NCI-H128 (cell line): ENCODE measurements around the gene RTN4IP1.

Experiments used
- DNase-seq: peaks from one replicate; lab custom pipeline; 2025; ENCODE audit not compliant: unreplicated experiment; lab: John Stamatoyannopoulos, UW

Gene RTN4IP1, protein sequence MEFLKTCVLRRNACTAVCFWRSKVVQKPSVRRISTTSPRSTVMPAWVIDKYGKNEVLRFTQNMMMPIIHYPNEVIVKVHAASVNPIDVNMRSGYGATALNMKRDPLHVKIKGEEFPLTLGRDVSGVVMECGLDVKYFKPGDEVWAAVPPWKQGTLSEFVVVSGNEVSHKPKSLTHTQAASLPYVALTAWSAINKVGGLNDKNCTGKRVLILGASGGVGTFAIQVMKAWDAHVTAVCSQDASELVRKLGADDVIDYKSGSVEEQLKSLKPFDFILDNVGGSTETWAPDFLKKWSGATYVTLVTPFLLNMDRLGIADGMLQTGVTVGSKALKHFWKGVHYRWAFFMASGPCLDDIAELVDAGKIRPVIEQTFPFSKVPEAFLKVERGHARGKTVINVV

DNA sequence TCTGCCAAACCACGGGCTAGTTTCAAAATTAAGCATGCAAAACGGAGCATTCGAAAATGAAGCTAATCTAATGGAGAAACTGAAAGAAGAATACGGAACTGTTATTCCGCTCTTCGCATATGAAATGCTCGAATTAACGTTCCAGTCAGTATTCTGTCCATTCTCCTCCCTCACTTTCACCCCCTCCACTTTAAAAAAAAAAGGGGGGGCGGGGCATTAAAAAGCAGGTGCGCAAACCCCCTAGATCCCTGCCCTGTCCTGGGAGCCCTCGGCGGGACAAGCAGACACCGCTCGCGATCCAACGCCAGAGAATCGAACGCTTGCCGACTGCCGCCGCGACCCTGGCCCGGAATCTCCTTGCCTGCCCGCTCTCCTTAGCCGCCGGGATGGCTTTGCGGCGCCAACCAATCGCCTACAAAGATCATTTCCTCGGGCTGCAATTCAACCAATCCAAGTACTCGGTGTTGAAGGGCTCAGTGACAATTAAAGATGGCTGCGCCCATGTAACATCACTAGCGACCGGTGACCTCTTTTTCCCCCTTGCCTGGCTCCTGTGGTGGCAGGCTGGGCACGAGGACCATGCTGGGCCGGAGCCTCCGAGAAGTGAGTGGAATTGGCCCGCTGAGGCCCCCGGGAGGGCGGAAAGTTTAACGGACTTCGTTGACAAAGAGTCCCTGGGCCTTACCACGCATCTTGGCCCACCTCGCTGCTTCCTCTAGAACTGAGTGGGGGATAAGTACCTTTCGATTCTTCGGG is at the start of gene RTN4IP1, which contains the start of gene QRSL1:
Gene RTN4IP1, minus strand, starts transcription at position 396 of the 756 bp plus-strand sequence. CDS start 477 bp downstream, outside the sequence.
Gene QRSL1, plus strand, starts transcription at position 476 of the 756 bp plus-strand sequence. Its CDS starts 104 bp downstream, at position 580.
- peak; percentile 75 for DNase-seq

DNA sequence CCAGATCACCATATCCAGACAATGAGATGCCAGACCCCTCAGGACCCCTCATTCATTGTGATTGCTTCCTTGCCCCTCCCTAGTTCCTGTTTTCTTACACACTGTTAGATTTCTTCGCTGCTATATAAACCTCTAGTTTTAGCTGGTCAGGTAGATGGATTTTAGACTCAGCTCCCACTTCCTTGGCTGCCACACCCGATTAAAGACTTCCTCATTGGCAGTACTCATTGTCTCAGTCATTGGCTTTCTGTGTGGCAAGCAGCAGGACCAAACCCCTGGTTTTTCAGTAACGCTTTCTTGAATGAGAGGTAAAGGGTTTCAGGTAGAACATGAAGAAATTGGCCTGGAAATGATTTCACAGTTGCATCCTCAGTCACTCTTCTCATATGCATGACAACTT is 48.0 kb upstream of the RTN4IP1 start:
- no peak for DNase-seq

DNA sequence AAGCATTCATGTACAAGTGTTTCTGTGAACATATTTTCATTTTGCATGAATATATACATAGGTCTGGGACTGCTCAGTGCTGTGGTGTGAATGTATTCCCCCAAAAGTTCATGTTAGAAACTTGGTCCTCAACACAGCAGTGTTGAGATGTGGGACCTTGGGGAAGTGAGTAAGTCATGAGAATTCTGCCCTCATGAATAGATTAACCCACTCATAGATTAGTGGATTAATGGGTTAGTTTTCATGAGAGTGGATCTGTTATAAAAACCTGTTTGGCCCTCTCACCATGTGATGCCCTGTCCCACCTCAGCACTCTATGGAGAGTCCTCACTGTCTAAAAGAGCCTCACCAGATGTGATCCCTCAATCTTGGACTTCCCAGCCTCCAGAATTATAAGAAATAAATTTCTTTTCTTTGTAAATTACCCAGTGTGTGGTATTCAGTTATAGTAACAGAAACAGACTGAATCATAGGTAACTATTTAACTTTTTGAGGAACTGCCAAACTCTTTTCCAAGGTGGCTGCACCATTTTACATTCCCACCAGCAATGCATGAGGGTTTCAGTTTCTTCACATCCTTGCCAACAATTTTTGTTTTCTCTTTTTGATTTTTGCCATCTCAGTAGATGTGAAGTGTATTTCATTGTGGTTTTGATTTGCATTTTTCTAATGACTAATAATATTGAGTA is 45.4 kb upstream of the RTN4IP1 start:
- no peak for DNase-seq

DNA sequence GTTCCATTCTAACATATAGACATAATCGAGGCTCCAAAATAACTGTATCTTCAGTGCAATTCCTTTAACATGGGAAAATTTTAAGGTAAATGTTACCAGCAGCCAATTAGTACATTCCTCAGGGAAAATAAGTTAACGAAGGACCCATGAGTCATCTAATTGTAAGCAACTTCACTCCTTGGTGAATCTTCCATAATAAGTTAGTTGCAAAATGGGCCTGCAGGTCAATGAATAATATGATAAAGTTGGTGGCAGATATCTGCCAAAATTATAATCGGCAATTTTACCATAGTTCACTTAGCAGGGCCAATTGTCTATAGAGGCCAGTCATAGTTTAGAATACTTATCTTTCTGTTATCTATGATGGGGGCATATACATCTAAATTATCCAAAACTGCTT is 42.4 kb upstream of the RTN4IP1 start:
- no peak for DNase-seq

DNA sequence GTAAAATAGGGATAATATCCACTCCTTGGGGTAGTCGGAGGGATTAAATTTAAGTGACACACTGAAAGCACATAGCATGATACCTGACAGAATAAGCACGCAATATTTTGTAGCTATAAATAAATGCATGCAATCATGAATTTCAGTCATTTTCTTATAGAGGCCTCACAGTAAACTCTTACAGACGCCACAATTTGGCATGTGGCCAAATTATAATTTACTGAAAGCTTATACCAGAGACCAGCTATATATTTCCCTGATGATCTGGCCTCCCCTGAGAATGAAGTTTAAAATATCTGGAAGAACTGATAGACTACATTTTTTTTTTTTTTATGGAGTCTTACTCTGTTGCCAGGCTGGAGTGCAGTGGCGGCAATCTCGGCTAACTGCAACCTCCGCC is 40.9 kb upstream of the RTN4IP1 start:
- DNase-seq, result no peak

DNA sequence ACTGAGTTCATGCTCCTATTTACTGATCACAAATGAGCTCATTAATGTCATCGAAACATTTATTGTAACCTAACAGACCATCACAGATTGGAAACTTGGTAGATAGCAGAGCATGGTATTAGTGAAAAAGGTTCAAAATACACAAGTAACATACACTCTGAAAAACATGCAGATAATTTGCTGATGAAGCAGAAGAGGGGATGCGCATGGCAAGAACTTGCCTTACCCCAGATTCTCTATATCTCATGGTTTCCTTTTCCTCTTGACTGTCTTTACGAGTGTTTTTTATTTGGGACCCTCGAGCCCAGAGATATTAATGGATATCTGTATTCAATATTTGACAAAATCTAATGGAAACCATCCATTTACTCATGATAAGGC is 37.7 kb upstream of the RTN4IP1 start:
- DNase-seq, result no peak

DNA sequence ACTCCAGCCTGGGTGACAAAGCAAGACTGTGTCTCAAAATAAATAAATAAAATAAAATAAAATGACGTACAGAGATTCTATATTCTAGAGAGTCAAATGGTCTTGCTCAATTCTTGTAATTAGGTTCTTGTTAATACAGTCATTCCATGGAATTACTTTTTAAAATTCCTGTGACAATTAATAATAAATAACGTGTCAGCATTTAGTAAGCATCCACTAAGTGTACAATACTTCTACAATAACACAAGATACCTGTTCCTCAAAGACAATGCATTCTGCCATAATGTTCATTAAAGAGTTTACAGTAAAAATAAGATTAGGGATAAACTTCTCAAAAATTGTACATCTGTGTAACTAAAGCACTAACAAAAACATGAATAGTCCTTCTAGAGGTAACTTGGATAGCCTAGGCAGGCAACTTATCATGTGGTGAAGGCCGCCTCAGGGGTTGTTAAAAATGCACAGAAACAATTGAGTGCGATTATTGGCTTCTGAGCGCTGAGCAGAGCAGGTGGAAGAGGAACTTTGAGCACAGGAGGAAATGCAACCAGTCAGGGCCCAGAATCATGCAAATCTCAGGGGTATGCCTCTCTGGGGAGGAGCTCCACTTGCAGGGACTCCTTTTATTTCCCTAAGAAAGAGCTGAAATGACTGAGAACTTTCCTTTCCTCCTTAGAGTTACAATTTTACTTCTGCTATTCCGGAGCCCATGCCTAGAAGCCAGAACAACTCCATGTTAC is 37.2 kb upstream of the RTN4IP1 start:
- DNase-seq, result no peak

DNA sequence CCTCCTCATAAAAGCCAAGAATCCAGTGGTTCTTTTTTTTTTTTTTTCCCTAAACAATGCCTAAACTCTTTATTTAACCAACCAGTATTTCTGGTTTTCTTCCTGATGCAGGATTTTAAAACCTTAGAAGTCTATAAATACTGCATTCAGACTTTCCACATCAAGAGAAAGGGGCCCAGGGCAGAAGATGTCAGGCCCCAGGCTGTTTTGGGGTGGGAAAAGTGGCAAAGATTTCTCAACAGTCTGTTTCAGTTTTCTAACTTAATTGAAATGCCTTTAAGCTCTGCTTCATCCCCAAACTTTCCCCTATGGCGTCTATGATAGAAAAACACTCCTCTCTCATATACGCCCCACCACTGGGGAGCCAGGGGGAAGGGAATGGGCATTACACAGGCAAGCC is 33.2 kb upstream of the RTN4IP1 start:
- DNase-seq, result no peak

DNA sequence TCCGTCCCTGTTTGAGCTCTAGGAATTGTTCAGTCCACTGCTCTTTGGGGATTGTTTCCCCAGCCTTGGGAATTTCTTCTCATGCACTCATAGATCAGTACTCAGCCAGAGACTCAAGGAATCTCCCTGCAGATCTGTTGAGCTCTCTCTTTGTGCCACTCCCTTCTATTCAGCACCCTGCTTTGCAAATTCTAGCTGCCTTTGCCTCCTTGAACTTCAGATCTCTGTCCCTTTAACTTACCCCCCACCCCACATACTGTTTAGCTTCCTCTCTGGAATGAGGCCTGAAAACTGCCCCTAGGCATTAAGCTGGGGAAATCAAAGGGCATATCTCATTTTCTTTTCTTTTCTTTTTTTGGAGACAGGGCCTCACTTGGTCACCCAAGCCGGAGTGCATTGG is 30.6 kb upstream of the RTN4IP1 start:
- DNase-seq, result no peak

DNA sequence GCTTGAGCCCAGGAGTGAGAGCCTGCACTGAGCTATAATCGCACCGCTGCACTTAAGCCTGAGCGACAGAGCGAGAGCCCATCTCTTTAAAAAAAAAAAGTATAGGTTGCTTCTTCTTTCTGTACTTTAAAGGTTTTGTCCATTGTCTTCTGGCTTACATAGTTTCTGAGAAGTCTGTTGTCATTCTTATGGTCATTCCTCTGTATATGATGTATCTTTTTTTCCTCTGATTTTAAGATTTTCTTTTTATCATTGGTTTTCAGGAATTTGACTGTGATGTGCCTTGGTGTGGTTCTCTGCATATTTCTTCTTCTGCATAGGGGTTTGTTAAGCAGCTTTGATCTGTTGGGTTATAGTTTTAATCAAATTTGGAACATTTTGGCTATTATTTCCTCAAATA is 29.2 kb upstream of the RTN4IP1 start:
- DNase-seq, result no peak

DNA sequence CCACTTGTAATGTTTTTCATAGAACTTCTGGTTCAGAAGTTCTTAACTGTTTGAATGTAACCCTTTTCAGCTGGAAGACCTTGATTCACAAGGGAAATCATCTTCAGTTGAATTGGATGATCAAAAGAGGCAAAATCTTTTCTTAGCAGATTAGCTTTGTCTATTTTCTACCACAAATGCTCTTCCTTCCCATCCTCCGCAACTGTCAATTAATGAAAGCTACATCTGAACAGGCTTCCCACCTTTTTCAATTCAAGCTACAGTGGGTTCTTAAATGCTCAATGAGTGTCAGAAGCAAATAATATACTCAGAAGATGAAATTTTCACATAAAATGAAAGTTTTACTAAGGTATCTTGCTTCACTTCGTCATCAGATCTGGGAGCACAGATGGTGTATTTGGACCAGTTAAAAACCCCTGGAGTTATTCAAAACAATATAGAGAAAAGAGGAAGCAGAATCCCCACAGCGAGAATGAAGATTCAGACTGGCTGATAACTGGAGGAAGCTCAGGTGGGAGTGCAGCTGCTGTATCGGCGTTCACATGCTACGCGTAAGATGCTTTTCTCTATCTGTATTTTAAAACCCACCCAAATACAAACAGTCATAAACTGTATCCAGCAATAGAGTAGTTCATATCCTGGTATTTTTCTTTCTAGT is 19.5 kb upstream of the RTN4IP1 start:
- no peak for DNase-seq

DNA sequence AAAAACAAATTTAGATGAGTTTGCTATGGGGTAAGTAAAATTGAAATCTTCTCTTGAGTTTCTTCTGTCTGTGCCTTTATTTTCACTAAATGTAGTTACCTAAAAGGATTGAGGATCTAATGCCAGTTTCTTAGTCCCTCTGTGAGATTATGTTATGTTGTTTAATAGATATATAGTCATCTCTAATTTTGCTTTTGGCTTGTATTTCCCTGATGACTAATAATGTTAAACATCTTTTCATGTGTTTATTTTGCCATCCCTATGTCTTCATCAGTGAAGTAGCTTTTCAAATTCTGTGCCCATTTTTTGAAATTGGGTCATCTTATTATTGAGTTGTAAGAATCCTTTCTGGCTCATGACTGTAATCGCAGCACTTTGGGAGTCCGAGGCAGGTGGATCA is 13.8 kb upstream of the RTN4IP1 start:
- no peak for DNase-seq

DNA sequence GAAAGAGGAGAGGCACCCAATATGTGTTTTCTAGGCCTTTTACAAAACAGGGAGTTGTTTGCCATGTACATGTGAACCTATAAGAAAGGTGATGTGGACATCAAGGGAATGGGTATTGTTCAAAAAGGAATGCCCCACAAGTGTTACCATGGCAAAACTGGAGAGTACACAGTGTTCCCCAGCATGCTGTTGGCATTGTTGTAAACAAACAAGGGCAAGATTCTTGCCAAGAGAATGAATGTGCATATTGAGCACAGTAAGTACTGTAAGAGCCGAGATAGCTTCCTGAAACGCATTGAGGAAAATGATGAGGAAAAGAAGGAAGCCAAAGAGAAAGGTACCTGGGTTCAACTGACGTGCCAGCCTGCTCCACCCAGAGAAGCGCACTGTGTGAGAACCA is 13.2 kb upstream of the RTN4IP1 start:
- no peak for DNase-seq

DNA sequence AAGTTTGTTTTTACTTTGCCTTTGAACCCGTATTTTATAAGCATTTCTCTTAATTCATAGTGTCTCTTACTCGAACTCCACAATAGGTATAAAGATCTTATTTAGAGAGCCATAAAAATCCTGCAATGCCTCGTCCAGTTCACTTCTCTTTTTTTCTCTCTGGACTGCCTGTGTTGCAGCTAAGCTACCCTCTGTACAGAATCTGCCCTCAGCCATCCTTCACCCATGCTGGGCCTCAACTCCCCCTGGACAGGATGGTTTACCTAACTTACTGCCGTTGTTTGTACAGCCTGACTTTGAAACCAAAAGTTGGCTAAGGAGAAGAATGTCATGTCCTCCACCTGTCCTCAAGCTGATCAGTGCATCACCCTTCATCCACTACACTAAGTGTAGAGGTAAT is 10.5 kb upstream of the RTN4IP1 start:
- no peak for DNase-seq

DNA sequence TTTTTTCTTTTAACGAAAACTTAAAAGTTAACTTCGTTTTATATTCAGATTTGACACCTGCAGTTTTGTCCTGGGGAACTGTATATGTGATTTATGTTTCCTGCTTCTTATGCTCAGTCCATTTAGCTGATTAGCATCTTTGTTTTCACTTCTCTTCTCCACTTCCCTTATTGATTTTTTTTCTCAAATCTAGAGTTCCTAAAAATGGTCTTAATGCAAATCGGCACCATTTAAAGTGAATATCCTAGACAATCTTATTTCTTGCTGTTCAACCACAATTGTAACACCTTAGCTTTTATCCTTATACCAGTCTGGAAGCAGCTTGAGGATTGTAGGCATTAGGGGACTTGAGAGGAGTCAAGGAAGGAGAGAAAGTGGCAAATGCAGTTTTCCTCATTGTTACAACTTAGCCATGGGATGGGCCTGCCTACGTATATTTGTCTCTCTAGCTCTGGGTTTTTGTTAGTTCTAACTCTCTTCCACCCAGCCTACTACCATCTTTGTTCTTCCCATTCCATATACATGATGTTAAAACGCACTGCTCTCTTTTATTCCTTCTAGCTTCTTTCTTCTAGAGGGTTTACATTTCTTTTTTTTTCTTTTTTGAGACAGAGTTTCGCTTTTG is 8.5 kb upstream of the RTN4IP1 start:
- no peak for DNase-seq

DNA sequence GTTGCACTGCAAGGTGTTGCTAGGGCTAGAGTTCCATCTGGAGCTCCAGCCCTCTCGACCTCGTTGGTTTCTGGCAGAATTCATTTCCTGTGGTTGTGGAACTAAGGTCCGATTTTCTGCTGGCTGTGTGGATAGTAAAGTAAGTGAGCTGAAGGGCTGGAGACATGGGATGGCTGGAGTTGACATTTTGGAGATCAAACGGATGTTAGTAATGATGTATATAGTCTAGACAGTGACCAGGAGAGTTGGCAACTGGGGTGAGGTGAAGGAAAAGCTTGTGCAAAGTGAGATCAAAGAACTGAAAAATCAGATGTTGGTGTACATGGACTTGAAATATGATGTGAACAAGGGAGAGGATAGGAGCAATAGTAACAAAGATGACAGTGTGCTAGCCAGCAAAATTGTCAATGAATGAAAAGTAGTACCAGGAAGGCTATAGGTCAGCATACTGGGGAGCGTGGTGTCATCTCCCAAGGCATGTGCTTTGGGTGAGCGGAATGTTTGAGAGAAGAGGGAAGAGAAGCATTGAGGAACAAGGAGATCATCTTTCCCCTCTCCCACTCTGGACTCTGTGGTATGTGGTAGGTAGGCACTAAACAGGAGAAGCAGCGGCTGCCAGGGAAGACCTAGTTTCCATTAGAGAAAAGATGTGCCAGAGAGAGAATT is 7.9 kb upstream of the RTN4IP1 start:
- DNase-seq, result no peak

DNA sequence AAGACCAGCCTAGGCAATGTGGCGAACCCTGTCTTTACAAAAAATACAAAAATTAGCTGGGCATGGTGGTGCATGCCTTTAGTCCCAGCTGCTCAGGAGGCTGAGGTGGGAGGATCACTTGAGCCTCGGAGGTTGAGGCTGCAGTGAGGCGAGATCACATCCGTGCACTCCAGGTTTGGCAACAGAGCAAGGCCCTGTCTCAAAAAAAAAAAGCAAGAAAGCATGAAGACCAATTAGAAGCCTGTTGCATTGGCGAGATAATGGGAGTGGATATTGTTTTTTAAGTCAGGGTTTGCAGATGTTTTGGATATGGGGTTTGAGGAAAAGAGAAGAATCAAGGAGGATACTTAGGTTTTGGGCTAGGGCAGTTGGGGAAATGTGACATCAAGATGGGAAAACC is 5.3 kb upstream of the RTN4IP1 start:
- DNase-seq, result no peak

DNA sequence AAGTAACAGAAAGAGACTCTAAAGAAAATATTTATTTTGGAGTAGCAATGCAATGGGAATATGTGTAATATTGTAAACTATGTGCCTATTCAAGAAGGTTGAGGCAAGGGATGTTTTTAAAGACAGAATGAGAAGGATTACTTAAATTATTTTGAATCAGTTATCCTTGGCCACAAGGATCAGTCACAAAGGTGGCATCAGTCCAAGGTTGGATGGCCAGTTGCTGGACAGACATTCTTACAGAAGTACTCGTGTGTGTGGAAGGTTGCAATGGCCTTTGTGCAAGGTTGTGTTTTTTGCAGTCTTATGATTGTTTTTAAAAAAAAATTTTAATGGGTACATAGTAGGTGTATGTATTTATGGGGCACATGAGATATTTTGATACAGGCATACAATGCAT is 2.0 kb upstream of the RTN4IP1 start:
- DNase-seq, result no peak

DNA sequence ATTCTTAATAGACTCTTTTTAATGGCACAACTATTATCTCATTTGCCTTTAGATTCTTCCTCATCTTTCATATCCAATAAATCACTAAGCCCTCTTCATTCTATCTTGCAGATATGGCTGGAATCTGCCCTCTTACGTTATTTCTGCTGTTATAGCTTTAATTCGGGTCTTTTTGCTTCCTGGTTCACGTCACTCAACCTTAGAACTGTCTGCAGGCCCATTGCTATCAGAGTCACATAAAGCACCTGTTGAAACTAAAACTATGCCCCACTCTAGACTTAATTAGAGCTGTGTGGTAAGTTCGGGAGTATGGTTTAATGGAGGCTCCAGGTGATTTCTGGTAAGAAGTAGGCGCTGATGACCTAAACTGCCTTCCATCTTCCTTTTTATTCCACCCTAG is 1.1 kb upstream of the RTN4IP1 start:
- no peak for DNase-seq

DNA sequence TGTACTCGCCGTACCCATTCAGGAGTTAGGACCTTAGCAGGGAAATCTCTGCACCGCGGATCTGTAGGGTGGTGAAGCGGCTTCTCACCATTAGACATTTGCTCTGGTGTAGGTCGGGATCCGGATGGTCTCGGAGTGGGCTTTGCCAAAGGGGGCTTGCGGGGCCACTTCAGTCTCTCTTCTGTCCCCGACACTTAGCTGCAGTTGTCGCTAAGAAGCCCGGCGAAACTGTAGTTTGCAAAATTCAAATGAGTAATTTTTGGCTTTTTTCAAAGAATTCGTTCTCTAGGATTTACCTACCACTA is 513 bp upstream of the RTN4IP1 start:
- DNase-seq, result no peak
